Neural progenitor cell (in vitro differentiated cells): ENCODE measurements around the gene JMJD6.

ENCODE experiments used
- EZH2 ChIP-seq: fragments of 200-600 bp; sonication (generic); IDR thresholded peaks from 2 replicates; pipeline ENCODE4 v1.6.1; 2017; ENCODE audit warnings: antibody characterized with exemption, mild to moderate bottlenecking, moderate library complexity
- EZH2phosphoT487 ChIP-seq: fragments of 200-600 bp; sonication (generic); IDR thresholded peaks from 2 replicates; pipeline ENCODE4 v1.6.1; 2017; ENCODE audit warnings: antibody characterized with exemption
- TF ChIP-seq, protein P1 (sequence below): fragments of 200-600 bp; sonication (generic); IDR thresholded peaks from 2 replicates; pipeline ENCODE4 v1.5.1; 2017; ENCODE audit warnings: antibody characterized with exemption, mild to moderate bottlenecking

DNA sequence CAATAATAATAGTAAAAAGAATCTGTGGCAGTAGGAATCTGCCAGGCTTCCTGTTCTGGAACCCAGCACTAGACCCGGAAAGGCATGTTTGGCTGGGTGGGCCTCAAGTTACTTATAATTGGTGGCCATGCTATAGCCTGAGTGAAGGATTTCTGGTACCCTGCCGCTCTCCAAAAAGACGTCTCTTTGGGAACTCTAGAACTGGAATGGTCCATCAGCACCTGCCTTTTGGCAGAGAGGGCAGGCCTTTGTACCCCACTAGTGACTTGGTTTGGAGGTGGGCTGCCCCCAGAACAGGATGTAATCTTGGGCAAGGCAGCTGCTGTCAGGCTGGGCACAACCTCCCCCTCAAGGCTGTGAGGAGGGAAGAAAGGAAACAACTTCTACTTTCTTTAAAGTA lies 53.5 kb downstream of the JMJD6 start:
- TF ChIP-seq, protein P1, sequence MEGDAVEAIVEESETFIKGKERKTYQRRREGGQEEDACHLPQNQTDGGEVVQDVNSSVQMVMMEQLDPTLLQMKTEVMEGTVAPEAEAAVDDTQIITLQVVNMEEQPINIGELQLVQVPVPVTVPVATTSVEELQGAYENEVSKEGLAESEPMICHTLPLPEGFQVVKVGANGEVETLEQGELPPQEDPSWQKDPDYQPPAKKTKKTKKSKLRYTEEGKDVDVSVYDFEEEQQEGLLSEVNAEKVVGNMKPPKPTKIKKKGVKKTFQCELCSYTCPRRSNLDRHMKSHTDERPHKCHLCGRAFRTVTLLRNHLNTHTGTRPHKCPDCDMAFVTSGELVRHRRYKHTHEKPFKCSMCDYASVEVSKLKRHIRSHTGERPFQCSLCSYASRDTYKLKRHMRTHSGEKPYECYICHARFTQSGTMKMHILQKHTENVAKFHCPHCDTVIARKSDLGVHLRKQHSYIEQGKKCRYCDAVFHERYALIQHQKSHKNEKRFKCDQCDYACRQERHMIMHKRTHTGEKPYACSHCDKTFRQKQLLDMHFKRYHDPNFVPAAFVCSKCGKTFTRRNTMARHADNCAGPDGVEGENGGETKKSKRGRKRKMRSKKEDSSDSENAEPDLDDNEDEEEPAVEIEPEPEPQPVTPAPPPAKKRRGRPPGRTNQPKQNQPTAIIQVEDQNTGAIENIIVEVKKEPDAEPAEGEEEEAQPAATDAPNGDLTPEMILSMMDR: no peak
- TF ChIP-seq EZH2phosphoT487 (no peak), EZH2 (no peak)
